ENCODE measurements around the gene FOXK2. TPM values are rescaled to one million over a fixed set of nuclear protein-coding genes. Genes with fewer than 3 reads are reported as not detected.

The FOXK2 gene
- total RNA-seq, 3 donors from 2014 or later, result 25.0 to 48.6 (median 36.7) TPM

- H3K36me3 ChIP-seq, result peaks cover 4% of the 10 kb centered on the region
- H3K4me1 ChIP-seq, result no peaks in the 10 kb centered on the region
- no peaks in the 10 kb centered on the region for H3K9me3 ChIP-seq
- TF ChIP-seq CTCF (IDR thresholded peaks at IDR 0.05) (no peak), POLR2AphosphoS5 (IDR thresholded peaks at IDR 0.05) (no peak)
- no peak for DNase-seq (ENCODE audit: low spot score in 2 of 2)
- H3K4me3 ChIP-seq, result no peak overlapping the region
- intact Hi-C loops (cut with DNase I; ENCODE audit: low total_unique reads), result loop anchor here (2.0 kb wide), 1 partner anchor 15 kb away; no protein-coding TSS in a partner anchor
- H3K27me3 ChIP-seq, result no peaks in the 10 kb centered on the region
- no peak overlapping the region for H3K27ac ChIP-seq
These were observed 80.4 kb downstream of the FOXK2 start for GRCh38 chr17:82599674-82600661.

GRCh38 chr17:82600731-82601446 lies 81.4 kb downstream of the FOXK2 start:
- Histone ChIP-seq H3K9me3 (no peaks in the 10 kb centered on the region), H3K27ac (no peak overlapping the region), H3K36me3 (peaks cover 4% of the 10 kb centered on the region), H3K4me1 (no peaks in the 10 kb centered on the region), H3K4me3 (no peak overlapping the region), H3K27me3 (no peaks in the 10 kb centered on the region)
- no peak for DNase-seq (ENCODE audit: low spot score in 2 of 2)
- TF ChIP-seq CTCF (IDR thresholded peaks at IDR 0.05) (no peak), POLR2A (IDR thresholded peaks at IDR 0.05) (no peak), POLR2AphosphoS5 (IDR thresholded peaks at IDR 0.05) (no peak)
- intact Hi-C loops (cut with DNase I; ENCODE audit: low total_unique reads), result no loop called here

DNA sequence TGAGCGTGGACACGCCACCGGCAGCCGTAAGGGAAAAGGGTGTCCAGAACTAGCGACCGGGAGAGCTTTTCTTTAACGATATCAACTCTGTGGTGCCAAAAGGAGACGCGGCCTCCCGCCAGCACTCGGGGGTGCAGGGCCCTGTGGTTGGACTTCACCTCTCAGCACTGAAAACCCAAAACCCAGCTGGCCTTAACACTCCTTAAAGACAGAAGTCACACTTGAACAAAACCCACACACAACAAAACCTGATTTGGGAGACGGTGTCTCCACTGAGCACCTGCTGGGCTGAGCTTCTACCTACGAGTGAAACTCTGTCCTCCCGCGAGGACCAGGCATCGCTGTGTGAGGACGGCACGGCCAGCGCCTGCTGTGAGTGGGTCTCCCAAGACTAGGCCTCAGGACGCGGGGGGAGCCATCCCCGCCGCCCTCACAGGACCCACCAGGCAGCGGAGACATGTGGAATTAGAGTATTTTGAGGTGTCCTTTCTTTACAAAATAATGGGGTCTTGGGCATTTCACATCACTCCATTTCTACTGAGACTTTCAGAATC lies 82.0 kb downstream of the FOXK2 start:
- intact Hi-C loops (cut with DNase I; ENCODE audit: low total_unique reads), result no loop called here
- no peak for TF ChIP-seq POLR2AphosphoS5 (IDR thresholded peaks at IDR 0.05)
- no peak for TF ChIP-seq POLR2A (IDR thresholded peaks at IDR 0.05)
- no peak for TF ChIP-seq CTCF (IDR thresholded peaks at IDR 0.05)
- H3K4me1 ChIP-seq, result no peaks in the 10 kb centered on the region
- H3K4me3 ChIP-seq, result no peak overlapping the region
- no peaks in the 10 kb centered on the region for H3K27me3 ChIP-seq
- no peak for DNase-seq (ENCODE audit: low spot score in 2 of 2)
- H3K36me3 ChIP-seq, result peaks cover 4% of the 10 kb centered on the region
- no peaks in the 10 kb centered on the region for H3K9me3 ChIP-seq
- peak overlapping the region in 1 of 2 donors; percentile 32 for H3K27ac ChIP-seq

DNA sequence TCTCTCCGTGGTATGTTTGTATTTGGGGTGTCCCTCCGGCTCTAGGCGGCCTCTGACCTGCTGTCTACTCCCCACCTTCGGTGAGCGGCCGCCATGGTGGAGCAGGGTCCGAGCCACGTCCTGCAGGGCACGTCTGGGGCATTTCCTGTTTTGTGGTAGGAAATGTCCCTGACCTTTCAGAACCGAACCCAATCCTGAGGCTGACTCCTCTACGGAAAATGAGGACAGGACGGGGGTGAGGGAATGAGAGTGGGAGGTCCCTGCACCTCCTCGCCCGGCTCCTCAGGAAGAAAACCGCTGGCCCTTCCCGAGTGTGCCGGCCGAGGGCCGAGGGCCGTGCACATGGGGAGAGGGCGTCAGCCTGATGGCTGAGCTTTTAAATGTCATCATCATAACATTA lies 83.0 kb downstream of the FOXK2 start:
- H3K27ac ChIP-seq, result peak overlapping the region in 1 of 2 donors; percentile 4
- TF ChIP-seq POLR2A (IDR thresholded peaks at IDR 0.05) (no peak), POLR2AphosphoS5 (IDR thresholded peaks at IDR 0.05) (no peak)

GRCh38 chr17:82602986-82603710 lies 83.6 kb downstream of the FOXK2 start:
- intact Hi-C loops (cut with DNase I; ENCODE audit: low total_unique reads), result no loop called here
- H3K4me3 ChIP-seq, result no peak overlapping the region
- H3K4me1 ChIP-seq, result no peaks in the 10 kb centered on the region
- H3K36me3 ChIP-seq, result peaks cover 4% of the 10 kb centered on the region
- no peak overlapping the region for H3K27ac ChIP-seq
- H3K27me3 ChIP-seq, result no peaks in the 10 kb centered on the region
- H3K9me3 ChIP-seq, result no peaks in the 10 kb centered on the region
- DNase-seq (ENCODE audit: low spot score in 2 of 2), result no peak
- TF ChIP-seq CTCF (IDR thresholded peaks at IDR 0.05) (no peak), POLR2AphosphoS5 (IDR thresholded peaks at IDR 0.05) (no peak), POLR2A (IDR thresholded peaks at IDR 0.05) (no peak)

More for the DNA sequence above, 83.0 kb downstream of the FOXK2 start:
- H3K4me1 ChIP-seq, result no peaks in the 10 kb centered on the region
- DNase-seq (ENCODE audit: low spot score in 2 of 2), result no peak
- no peak overlapping the region for H3K4me3 ChIP-seq
- no peaks in the 10 kb centered on the region for H3K27me3 ChIP-seq
- intact Hi-C loops (cut with DNase I; ENCODE audit: low total_unique reads), result no loop called here
- H3K36me3 ChIP-seq, result peaks cover 4% of the 10 kb centered on the region
- H3K9me3 ChIP-seq, result no peaks in the 10 kb centered on the region

All from breast epithelium (tissue), 4 donors.